Sigmoid colon (tissue), 7 donors: ENCODE measurements around the gene GORASP1. TPM values are rescaled to one million over a fixed set of nuclear protein-coding genes. Genes with fewer than 3 reads are reported as not detected.

ENCODE experiments used
- DNase-seq: peaks from one replicate; pipeline ENCODE4 v3.0.0-alpha.2; 2019
- H3K27ac ChIP-seq, 4 donors: fragments of 200-600 bp; sonication (generic); one replicate each; pipeline ENCODE4 v1.5.1; 2016 to 2019; ENCODE audit warnings: mild to moderate bottlenecking in 1 of 4
- H3K27me3 ChIP-seq, 3 donors: fragments of 200-600 bp; sonication (generic); one replicate each; pipeline ENCODE4 v1.5.1; 2019; ENCODE audit warnings: mild to moderate bottlenecking in 1 of 3
- H3K36me3 ChIP-seq, 4 donors: fragments of 200-600 bp; sonication (generic); one replicate each; pipeline ENCODE4 v1.5.1; 2016 to 2019
- H3K4me1 ChIP-seq, 4 donors: fragments of 200-600 bp; sonication (generic); one replicate each; pipeline ENCODE4 v1.5.1; 2017 to 2019
- H3K4me3 ChIP-seq, 4 donors: fragments of 200-600 bp; sonication (generic); one replicate each; pipeline ENCODE4 v1.5.1; 2017 to 2019; ENCODE audit warnings: mild to moderate bottlenecking in 2 of 4, moderate library complexity in 1 of 4
- H3K9me3 ChIP-seq, 4 donors: fragments of 200-600 bp in 3 of 4; sonication (generic) in 3 of 4; one replicate each; pipeline versions ENCODE4 v1.5.1 to v1.6.1; 2013 to 2019
- EP300 ChIP-seq, 4 donors: sonication (generic); formaldehyde crosslinking; IDR thresholded peaks; one replicate each; pipeline ENCODE4 v1.6.1; 2017; ENCODE audit warnings: antibody characterized with exemption in 4 of 4
- POLR2A ChIP-seq, 2 donors: fragments of 450-650 bp; IDR thresholded peaks; one replicate each; pipeline ENCODE4 v1.6.1; 2016; ENCODE audit warnings: antibody characterized with exemption in 2 of 2, mild to moderate bottlenecking in 2 of 2, moderate library complexity in 2 of 2
- POLR2AphosphoS5 ChIP-seq, 4 donors: sonication (generic); formaldehyde crosslinking; IDR thresholded peaks; one replicate each; pipeline ENCODE4 v1.6.1; 2017; ENCODE audit warnings: antibody characterized with exemption in 4 of 4
- WGBS, 2 donors: extraction: QIAGEN DNeasy Blood & Tissue Kit; methylation state at CpG; one replicate each; pipeline ENCODE4 v1.1.7; 2013; 5-methylcytosine and 5-hydroxymethylcytosine counted together
- intact Hi-C: fragments of 100-400 bp; cut with DNase I; formaldehyde crosslinking; loops from one replicate; pipeline ENCODE4 v1.15.1; 2023
- polyA plus RNA-seq, 3 donors: library from polyadenylated mRNA; stranded (reverse); fragments of 200-250 nt; gene quantifications; one replicate each; pipeline ENCODE4 v1.2.3, GENCODE V29; 2013
- total RNA-seq, 4 donors: library from RNA; depleted of rRNA; stranded (reverse); fragments of >200 nt; gene quantifications; one replicate each; pipeline ENCODE4 v1.1.0, GENCODE V29; 2016
- TF ChIP-seq, protein P1 (sequence below), 4 experiments: fragments of 450-650 bp in 3 of 4; fragments of 200-600 bp in 1 of 4; IDR thresholded peaks; one replicate each; pipeline ENCODE4 v1.5.1; 2016 to 2019; ENCODE audit warnings: antibody characterized with exemption in 4 of 4, mild to moderate bottlenecking in 3 of 4, moderate library complexity in 2 of 4
- donor health status: healthy with polysubstance abuse.
- donor health status: Bipolar disorder and iron deficiency.
- donor health status: healthy.

Gene GORASP1
- total and polyA plus RNA-seq, 7 donors: 35.4 to 54.5 (median 48.2) TPM

- peaks cover 0 to 14% (median 10%) of the 10 kb centered on the region in 4 donors for H3K4me1 ChIP-seq
- no peaks in the 10 kb centered on the region for H3K9me3 ChIP-seq
- WGBS, 2 donors: 51 to 54% methylated on average over 6 of the region's 6 CpGs
- H3K27me3 ChIP-seq: no peaks in the 10 kb centered on the region
- no peak overlapping the region for H3K4me3 ChIP-seq
- peak; percentile 70 for DNase-seq
- intact Hi-C loops: loop anchor here (1.0 to 5.0 kb wide), 2 partner anchors 66 to 162 kb away; partner anchors contain the start of gene XIRP1
- peak overlapping the region in 1 of 4 donors; percentile 65 for H3K27ac ChIP-seq
- TF ChIP-seq, protein P1, sequence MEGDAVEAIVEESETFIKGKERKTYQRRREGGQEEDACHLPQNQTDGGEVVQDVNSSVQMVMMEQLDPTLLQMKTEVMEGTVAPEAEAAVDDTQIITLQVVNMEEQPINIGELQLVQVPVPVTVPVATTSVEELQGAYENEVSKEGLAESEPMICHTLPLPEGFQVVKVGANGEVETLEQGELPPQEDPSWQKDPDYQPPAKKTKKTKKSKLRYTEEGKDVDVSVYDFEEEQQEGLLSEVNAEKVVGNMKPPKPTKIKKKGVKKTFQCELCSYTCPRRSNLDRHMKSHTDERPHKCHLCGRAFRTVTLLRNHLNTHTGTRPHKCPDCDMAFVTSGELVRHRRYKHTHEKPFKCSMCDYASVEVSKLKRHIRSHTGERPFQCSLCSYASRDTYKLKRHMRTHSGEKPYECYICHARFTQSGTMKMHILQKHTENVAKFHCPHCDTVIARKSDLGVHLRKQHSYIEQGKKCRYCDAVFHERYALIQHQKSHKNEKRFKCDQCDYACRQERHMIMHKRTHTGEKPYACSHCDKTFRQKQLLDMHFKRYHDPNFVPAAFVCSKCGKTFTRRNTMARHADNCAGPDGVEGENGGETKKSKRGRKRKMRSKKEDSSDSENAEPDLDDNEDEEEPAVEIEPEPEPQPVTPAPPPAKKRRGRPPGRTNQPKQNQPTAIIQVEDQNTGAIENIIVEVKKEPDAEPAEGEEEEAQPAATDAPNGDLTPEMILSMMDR (IDR thresholded peaks at IDR 0.05): peak; percentile 56 to 86 (median 67)
- TF ChIP-seq POLR2A (IDR thresholded peaks at IDR 0.05): no peak
- H3K36me3 ChIP-seq: no peaks in the 10 kb centered on the region
Observed at GRCh38 chr3:39126532-39127071, 19.2 kb upstream of the GORASP1 start.

DNA sequence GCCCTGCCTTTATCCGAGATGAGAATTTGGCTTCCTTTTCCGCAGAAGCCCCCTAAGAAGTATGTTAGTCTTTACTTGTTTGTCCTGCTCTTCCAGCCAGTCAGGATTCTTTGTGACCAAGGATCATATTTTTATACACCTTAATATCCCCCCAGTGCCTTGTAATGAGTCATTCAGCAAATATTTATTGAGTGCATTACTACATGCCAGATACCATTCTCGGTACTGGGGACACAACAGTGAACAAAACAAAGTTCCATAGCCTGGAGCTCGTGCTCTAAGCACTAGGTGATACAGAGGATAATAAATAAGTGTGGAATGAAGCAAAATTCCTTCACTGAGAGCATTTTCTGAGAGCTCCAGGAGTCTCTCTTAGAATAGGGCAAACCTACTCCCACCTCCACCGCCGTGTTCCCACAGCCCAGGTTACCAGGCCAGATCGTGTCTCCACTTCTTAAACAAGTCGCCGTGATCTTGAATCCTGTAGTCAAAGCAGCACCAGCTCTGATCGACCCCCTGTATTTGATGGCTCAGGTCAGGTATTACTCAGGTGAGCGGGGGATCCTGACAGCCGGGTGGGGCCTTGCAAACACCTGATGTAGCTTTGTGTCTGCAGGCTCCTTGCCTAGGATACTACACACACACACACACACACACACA, 18.5 kb upstream of the GORASP1 start:
- H3K4me1 ChIP-seq: peaks cover 0 to 14% (median 10%) of the 10 kb centered on the region in 4 donors
- H3K36me3 ChIP-seq: no peaks in the 10 kb centered on the region
- peak; percentile 43 for DNase-seq
- H3K27me3 ChIP-seq: no peaks in the 10 kb centered on the region
- WGBS, 2 donors: 44 to 72% methylated on average over 12 of the region's 12 CpGs
- H3K27ac ChIP-seq: peak overlapping the region; percentile 18 to 65 (median 28)
- no peak overlapping the region for H3K4me3 ChIP-seq
- no peaks in the 10 kb centered on the region for H3K9me3 ChIP-seq
- intact Hi-C loops: loop anchor here (1.0 to 5.0 kb wide), 2 partner anchors 66 to 162 kb away; partner anchors contain the start of gene XIRP1
- TF ChIP-seq POLR2AphosphoS5 (IDR thresholded peaks at IDR 0.05): no peak
- TF ChIP-seq POLR2A (IDR thresholded peaks at IDR 0.05): no peak
- TF ChIP-seq, protein P1 (IDR thresholded peaks at IDR 0.05): no peak
- no peak for TF ChIP-seq EP300 (IDR thresholded peaks at IDR 0.05)

GRCh38 chr3:39124876-39125840, 17.7 kb upstream of the GORASP1 start:
- Histone ChIP-seq H3K4me3 (no peak overlapping the region), H3K27me3 (no peaks in the 10 kb centered on the region), H3K4me1 (peaks cover 0 to 14% (median 10%) of the 10 kb centered on the region in 4 donors), H3K36me3 (no peaks in the 10 kb centered on the region), H3K9me3 (no peaks in the 10 kb centered on the region), H3K27ac (peak overlapping the region; percentile 18 to 65 (median 28))
- WGBS, 2 donors: 50 to 73% methylated on average over 5 of the region's 5 CpGs
- TF ChIP-seq POLR2AphosphoS5 (IDR thresholded peaks at IDR 0.05): no peak
- TF ChIP-seq POLR2A (IDR thresholded peaks at IDR 0.05): no peak
- TF ChIP-seq, protein P1 (IDR thresholded peaks at IDR 0.05): peak in 2 of 4 experiments; percentile 23 to 35
- TF ChIP-seq EP300 (IDR thresholded peaks at IDR 0.05): no peak
- DNase-seq: peak; percentile 64
- intact Hi-C loops: loop anchor here (5.0 kb wide), 1 partner anchor 67 kb away; the partner anchor contains the start of gene XIRP1

GRCh38 chr3:39122813-39123212, 15.4 kb upstream of the GORASP1 start:
- WGBS, 2 donors: 80 to 95% methylated on average over 1 of the region's 1 CpG
- Histone ChIP-seq H3K36me3 (peaks cover 0 to 5% (median 0%) of the 10 kb centered on the region in 4 donors), H3K27ac (no peak overlapping the region), H3K4me1 (peaks cover 0 to 14% (median 10%) of the 10 kb centered on the region in 4 donors), H3K4me3 (no peak overlapping the region), H3K27me3 (no peaks in the 10 kb centered on the region), H3K9me3 (no peaks in the 10 kb centered on the region)
- no peak for DNase-seq
- TF ChIP-seq EP300 (IDR thresholded peaks at IDR 0.05) (no peak), POLR2A (IDR thresholded peaks at IDR 0.05) (no peak), POLR2AphosphoS5 (IDR thresholded peaks at IDR 0.05) (no peak)
- TF ChIP-seq, protein P1 (IDR thresholded peaks at IDR 0.05): no peak
- intact Hi-C loops: no loop called here
